GM12878 (cell line): ENCODE measurements around the gene ANKS4B. TPM values are rescaled to one million over a fixed set of nuclear protein-coding genes. Genes with fewer than 3 reads are reported as not detected.

Experiments
- ATAC-seq: fragments of 200-7000 bp; cut with Tn5 transposase; 3 replicates; pipeline ENCODE4 v1.9.1; 2020; ENCODE audit warnings: mild to moderate bottlenecking, moderate library complexity
- BruUV-seq: library from RNA; stranded (reverse); fragments of 400-500 nt; replicated peaks from 2 replicates; lab custom pipeline; 2021; lab: Mats Ljungman, UMichigan
- CTCF ChIA-PET: fragments of 300-600 bp; sonication (Branson Sonifier 250); formaldehyde crosslinking; extraction: SDS; loops from one replicate; lab custom pipeline; 2021; ENCODE audit warnings: inconsistent platforms; lab: Yijun Ruan, JAX
- POLR2A ChIA-PET: fragments of 350-600 bp; formaldehyde crosslinking; extraction: SDS; loops from one replicate; lab custom pipeline; 2021; ENCODE audit warnings: inconsistent platforms; lab: Charles Lee
- RAD21 ChIA-PET: fragments of 300-600 bp; sonication (Branson Sonifier 250); formaldehyde crosslinking; loops from one replicate; lab custom pipeline; 2023; ENCODE audit warnings: antibody characterized with exemption; ENCODE audit not compliant: unreplicated experiment; lab: Charles Lee
- SMC1A ChIA-PET: fragments of 300-600 bp; sonication (Branson Sonifier 250); formaldehyde crosslinking; loops from one replicate; lab custom pipeline; 2023; ENCODE audit not compliant: unreplicated experiment, uncharacterized antibody; lab: Charles Lee
- DNase-seq: peaks from one replicate; pipeline ENCODE4 v3.0.0-alpha.2; 2011; ENCODE audit warnings: low read depth, low spot score
- FAIRE-seq: peaks from 3 replicates; lab custom pipeline; 2011; peaks lifted over from hg19 to GRCh38; lab: Jason Lieb, UNC
- H2AFZ ChIP-seq: 2 replicates; pipeline ENCODE4 v1.6.0; 2011; ENCODE audit warnings: low read depth, low read length, control low read depth; ENCODE audit not compliant: control insufficient read depth
- H3K27ac ChIP-seq: 2 replicates; pipeline ENCODE4 v1.5.1; 2011; ENCODE audit warnings: control low read depth; ENCODE audit not compliant: control insufficient read depth, insufficient read depth
- H3K27me3 ChIP-seq, 2 experiments: replicated peaks in 1 of 2; 2 replicates each; pipeline versions ENCODE4 v1.6.0 to v1.6.1; 2011; ENCODE audit warnings: low read length in 1 of 2; ENCODE audit not compliant: control insufficient read depth in 2 of 2, insufficient read depth in 2 of 2
- H3K36me3 ChIP-seq, 2 experiments: 2 replicates each; pipeline ENCODE4 v1.5.1; 2011; ENCODE audit warnings: low read length in 1 of 2; ENCODE audit not compliant: control insufficient read depth in 2 of 2, insufficient read depth in 2 of 2
- H3K4me1 ChIP-seq: 2 replicates; pipeline ENCODE4 v1.6.1; 2011; ENCODE audit warnings: mild to moderate bottlenecking, low read length, moderate library complexity, mixed read lengths; ENCODE audit not compliant: control insufficient read depth, insufficient read depth
- H3K4me2 ChIP-seq: 2 replicates; pipeline ENCODE4 v1.6.0; 2011; ENCODE audit warnings: control low read depth; ENCODE audit not compliant: control insufficient read depth, insufficient read depth
- H3K4me3 ChIP-seq: fragments of 200-600 bp; sonication (generic); 2 replicates; pipeline ENCODE4 v1.5.1; 2016
- H3K79me2 ChIP-seq: 2 replicates; pipeline ENCODE4 v1.6.0; 2011; ENCODE audit warnings: low read length; ENCODE audit not compliant: control insufficient read depth, insufficient read depth
- H3K9ac ChIP-seq: 2 replicates; pipeline ENCODE4 v1.8.0; 2011; ENCODE audit warnings: low read length, control low read depth, mixed read lengths; ENCODE audit not compliant: control insufficient read depth, insufficient read depth
- H3K9me3 ChIP-seq: replicated peaks from 3 replicates; pipeline ENCODE4 v1.5.1; 2011; ENCODE audit warnings: mild to moderate bottlenecking, low read length; ENCODE audit not compliant: control insufficient read depth, insufficient read depth
- H4K20me1 ChIP-seq: 2 replicates; pipeline ENCODE4 v1.6.0; 2011; ENCODE audit not compliant: control insufficient read depth, insufficient read depth
- BRCA1 ChIP-seq: IDR thresholded peaks from 2 replicates; pipeline ENCODE4 v1.6.1; 2011; ENCODE audit warnings: low read depth, low read length, improper control_type of control experiment
- CHD4 ChIP-seq: fragments of 200-600 bp; sonication (generic); IDR thresholded peaks from 2 replicates; pipeline ENCODE4 v1.6.1; 2016; ENCODE audit warnings: mild to moderate bottlenecking
- EED ChIP-seq: sonication (generic); IDR thresholded peaks from 2 replicates; pipeline ENCODE4 v1.6.1; 2016; ENCODE audit warnings: antibody characterized with exemption, low read depth
- FOS ChIP-seq: IDR thresholded peaks from 3 replicates; pipeline ENCODE4 v1.6.1; 2011; ENCODE audit warnings: borderline replicate concordance; ENCODE audit not compliant: insufficient read length; ENCODE audit errors: extremely low read depth
- GATAD2B ChIP-seq: fragments of 450-650 bp; conservative IDR thresholded peaks from 2 replicates; pipeline ENCODE4 v1.6.1; 2017; ENCODE audit warnings: low read depth, mild to moderate bottlenecking, moderate library complexity
- MTA2 ChIP-seq: fragments of 450-650 bp; IDR thresholded peaks from 2 replicates; pipeline ENCODE4 v1.6.1; 2016; ENCODE audit warnings: low read depth, mild to moderate bottlenecking, moderate library complexity
- MYB ChIP-seq: fragments of 150-350 bp; IDR thresholded peaks from 2 replicates; pipeline ENCODE4 v1.6.1; 2014; ENCODE audit warnings: mild to moderate bottlenecking, low read depth, low read length, borderline replicate concordance
- PAX8 ChIP-seq: fragments of 450-650 bp; IDR thresholded peaks from 2 replicates; pipeline ENCODE4 v1.6.1; 2017; ENCODE audit warnings: mild to moderate bottlenecking, moderate library complexity
- POLR2AphosphoS2 ChIP-seq: IDR thresholded peaks from 2 replicates; pipeline ENCODE4 v1.6.1; 2011; ENCODE audit warnings: low read depth, mild to moderate bottlenecking, low read length, improper control_type of control experiment, moderate library complexity
- RAD51 ChIP-seq: fragments of 450-650 bp; IDR thresholded peaks from 2 replicates; pipeline ENCODE4 v1.6.1; 2016; ENCODE audit warnings: moderate library complexity, mild to moderate bottlenecking, inconsistent platforms
- RBBP5 ChIP-seq: fragments of 200-600 bp; sonication (generic); conservative IDR thresholded peaks from 2 replicates; pipeline ENCODE4 v1.6.1; 2016
- SMAD5 ChIP-seq: IDR thresholded peaks from 2 replicates; pipeline ENCODE4 v1.6.1; 2016; ENCODE audit warnings: antibody characterized with exemption, low read depth
- SP1 ChIP-seq: IDR thresholded peaks from one replicate; pipeline ENCODE4 v1.6.1; 2011; ENCODE audit warnings: low read depth, low read length
- TCF3 ChIP-seq: IDR thresholded peaks from 2 replicates; pipeline ENCODE4 v1.6.1; 2012; ENCODE audit warnings: low read depth, mild to moderate bottlenecking, low read length, borderline replicate concordance; ENCODE audit not compliant: insufficient read depth
- TCF7 ChIP-seq: IDR thresholded peaks from 2 replicates; pipeline ENCODE4 v1.6.1; 2014; ENCODE audit warnings: antibody characterized with exemption, borderline replicate concordance
- YBX1 ChIP-seq: fragments of 450-650 bp; IDR thresholded peaks from 2 replicates; pipeline ENCODE4 v1.6.1; 2016; ENCODE audit warnings: antibody characterized with exemption
- ZNF622 ChIP-seq: fragments of 450-650 bp; IDR thresholded peaks from 2 replicates; pipeline ENCODE4 v1.6.1; 2017; ENCODE audit warnings: mild to moderate bottlenecking, inconsistent platforms
- in situ Hi-C: fragments of 300-500 bp; cut with MboI; formaldehyde crosslinking; loops from 9 replicates; pipeline ENCODE4 v1.14.3; 2018; ENCODE audit warnings: mixed read lengths
- intact Hi-C: fragments of 100-400 bp; cut with micrococcal nuclease; formaldehyde crosslinking; loops from one replicate; pipeline ENCODE4 v1.14.2; 2022; ENCODE audit not compliant: unreplicated experiment
- polyA plus RNA-seq, 11 experiments: library from polyadenylated mRNA; depleted of rRNA in 4 of 11; unstranded in 6 of 11; stranded (reverse) in 5 of 11; fragments of >200 nt; fragmentation: Nextera tagmentation in 4 of 11; fragmentation: Illumina TruSeq in 1 of 11; extraction: Ambion mirVana in 4 of 11; extraction: Trizol in 1 of 11; gene quantifications; 1 replicate in 1 of 11; 2 replicates in 10 of 11; pipeline versions ENCODE4 v1.2.1 to v1.2.3, GENCODE V29; 2011 to 2016; ENCODE audit warnings: inconsistent platforms in 2 of 11, missing spikeins in 2 of 11, low read depth in 1 of 11
- total RNA-seq, 4 experiments: library from RNA; depleted of rRNA in 3 of 4; stranded (reverse); fragments of >200 nt in 3 of 4; fragmentation: Illumina TruSeq in 1 of 4; extraction: Trizol in 1 of 4; gene quantifications; 2 replicates each; pipeline versions ENCODE4 v1.2.1 to v1.2.3, GENCODE V29; 2013 to 2021
- TF ChIP-seq, protein P1 (sequence below): IDR thresholded peaks from 2 replicates; pipeline ENCODE4 v1.6.1; 2012; ENCODE audit warnings: low read length, inconsistent platforms
- TF ChIP-seq, protein P2 (sequence below): IDR thresholded peaks from 2 replicates; pipeline ENCODE4 v1.6.1; 2011; ENCODE audit warnings: borderline replicate concordance, low read depth, mild to moderate bottlenecking, moderate library complexity, mixed read lengths, low read length; ENCODE audit not compliant: insufficient read depth; ENCODE audit errors: extremely low read length

The ANKS4B gene
- total and polyA plus RNA-seq, 10 of the 15 experiments (the other 5 are each of a cell fraction or from before 2014, with no cell fraction given): 0.01 to 0.11 (median 0.05) TPM; not detected in 6

DNA sequence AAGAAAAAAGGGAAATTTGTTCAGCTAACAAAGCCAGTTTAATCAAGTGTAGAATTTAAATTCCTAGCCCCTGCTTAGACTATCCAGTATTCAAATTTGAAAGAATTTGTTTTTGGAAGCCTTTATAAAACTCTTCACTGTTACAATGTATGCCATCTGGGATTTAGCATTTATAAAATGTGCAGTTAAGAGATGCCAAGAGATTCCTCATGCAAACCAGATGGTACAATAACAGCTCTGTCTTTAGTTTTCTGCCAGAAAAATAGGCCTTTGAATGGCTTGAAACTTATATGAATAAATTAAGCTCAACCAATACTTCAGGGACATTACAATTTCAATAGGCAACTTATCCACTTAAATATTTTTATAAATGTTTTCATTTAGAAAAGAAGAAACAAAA, 6.8 kb upstream of the ANKS4B start:
- RAD21 ChIA-PET: no interaction called here
- H3K27ac ChIP-seq: no peak overlapping the region
- no peak overlapping the region for H3K9ac ChIP-seq
- BruUV-seq: no TSS peak
- no peak overlapping the region for H2AFZ ChIP-seq
- FAIRE-seq (no peak), DNase-seq (no peak), ATAC-seq (no peak)
- no peaks in the 10 kb centered on the region for H3K9me3 ChIP-seq
- in situ Hi-C loops (no loop called here), intact Hi-C loops (no loop called here)
- SMC1A ChIA-PET: interaction anchor here (0.7 to 1.2 kb wide), 3 partner anchors 23 to 38 kb away, joined by 3 read pairs; no protein-coding TSS in a partner anchor
- TF ChIP-seq POLR2AphosphoS2: no peak
- TF ChIP-seq GATAD2B: no peak
- no peak for TF ChIP-seq MTA2
- no peak for TF ChIP-seq FOS
- TF ChIP-seq, protein P1, sequence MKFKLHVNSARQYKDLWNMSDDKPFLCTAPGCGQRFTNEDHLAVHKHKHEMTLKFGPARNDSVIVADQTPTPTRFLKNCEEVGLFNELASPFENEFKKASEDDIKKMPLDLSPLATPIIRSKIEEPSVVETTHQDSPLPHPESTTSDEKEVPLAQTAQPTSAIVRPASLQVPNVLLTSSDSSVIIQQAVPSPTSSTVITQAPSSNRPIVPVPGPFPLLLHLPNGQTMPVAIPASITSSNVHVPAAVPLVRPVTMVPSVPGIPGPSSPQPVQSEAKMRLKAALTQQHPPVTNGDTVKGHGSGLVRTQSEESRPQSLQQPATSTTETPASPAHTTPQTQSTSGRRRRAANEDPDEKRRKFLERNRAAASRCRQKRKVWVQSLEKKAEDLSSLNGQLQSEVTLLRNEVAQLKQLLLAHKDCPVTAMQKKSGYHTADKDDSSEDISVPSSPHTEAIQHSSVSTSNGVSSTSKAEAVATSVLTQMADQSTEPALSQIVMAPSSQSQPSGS: no peak
- TF ChIP-seq TCF7: no peak
- TF ChIP-seq PAX8: no peak
- TF ChIP-seq ZNF622: no peak
- no peak for TF ChIP-seq MYB
- TF ChIP-seq YBX1: no peak
- TF ChIP-seq SP1: no peak
- no peak for TF ChIP-seq SMAD5
- no peak for TF ChIP-seq RBBP5
- no peak for TF ChIP-seq RAD51
- TF ChIP-seq CHD4: no peak
- TF ChIP-seq EED: no peak
- TF ChIP-seq, protein P2, sequence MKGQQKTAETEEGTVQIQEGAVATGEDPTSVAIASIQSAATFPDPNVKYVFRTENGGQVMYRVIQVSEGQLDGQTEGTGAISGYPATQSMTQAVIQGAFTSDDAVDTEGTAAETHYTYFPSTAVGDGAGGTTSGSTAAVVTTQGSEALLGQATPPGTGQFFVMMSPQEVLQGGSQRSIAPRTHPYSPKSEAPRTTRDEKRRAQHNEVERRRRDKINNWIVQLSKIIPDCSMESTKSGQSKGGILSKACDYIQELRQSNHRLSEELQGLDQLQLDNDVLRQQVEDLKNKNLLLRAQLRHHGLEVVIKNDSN: no peak
- no peak for TF ChIP-seq TCF3
- no peak for TF ChIP-seq BRCA1
- H3K4me1 ChIP-seq: no peaks in the 10 kb centered on the region
- CTCF ChIA-PET: interaction anchor here (1.1 kb wide), 1 partner anchor 25 kb away, joined by 3 read pairs; no protein-coding TSS in a partner anchor
- POLR2A ChIA-PET: no interaction called here
- H3K36me3 ChIP-seq: no peaks in the 10 kb centered on the region
- H3K27me3 ChIP-seq: no peaks in the 10 kb centered on the region; a peak in 2 of 4 replicates
- no peak overlapping the region for H3K4me2 ChIP-seq
- no peaks in the 10 kb centered on the region for H4K20me1 ChIP-seq
- H3K4me3 ChIP-seq: no peak overlapping the region
- no peaks in the 10 kb centered on the region for H3K79me2 ChIP-seq
